CD14-positive monocyte (primary cell): ENCODE results near the gene TAOK1. TPM values are rescaled to one million over a fixed set of nuclear protein-coding genes. Genes with fewer than 3 reads are reported as not detected.
A peak's percentile ranks its signal among the peaks of the same experiment; 100 is the strongest.

ENCODE experiments used
- DNase-seq, 3 donors: peaks; one replicate each; pipeline ENCODE4 v3.0.0-alpha.2; 2011 to 2022
- H2AFZ ChIP-seq: 2 replicates; pipeline ENCODE4 v1.6.0; 2012; ENCODE audit warnings: mild to moderate bottlenecking, low read depth, low read length, inconsistent platforms; ENCODE audit not compliant: insufficient read depth, poor library complexity, severe bottlenecking
- H3K27ac ChIP-seq, 2 donors: 1 replicate in 1 of 2; 2 replicates in 1 of 2; pipeline ENCODE4 v1.5.1; 2012 to 2013; ENCODE audit warnings: low read length in 2 of 2, control low read depth in 1 of 2, inconsistent platforms in 1 of 2, low read depth in 1 of 2, mild to moderate bottlenecking in 1 of 2
- H3K27me3 ChIP-seq, 2 donors: one replicate each; pipeline versions ENCODE4 v1.6.0 to v1.6.1; 2011 to 2013; ENCODE audit warnings: low read length in 2 of 2; ENCODE audit not compliant: control insufficient read depth in 2 of 2, insufficient read depth in 2 of 2
- H3K36me3 ChIP-seq, 2 donors: replicated peaks in 1 of 2; 1 replicate in 1 of 2; 2 replicates in 1 of 2; pipeline versions ENCODE4 v1.5.1 to v1.6.1; 2012 to 2013; ENCODE audit warnings: low read length in 2 of 2, control low read depth in 1 of 2, inconsistent platforms in 1 of 2, mild to moderate bottlenecking in 1 of 2; ENCODE audit not compliant: insufficient read depth in 2 of 2, control insufficient read depth in 1 of 2
- H3K4me1 ChIP-seq, 2 donors: 1 replicate in 1 of 2; 2 replicates in 1 of 2; pipeline versions ENCODE4 v1.5.1 to v1.6.1; 2012 to 2013; ENCODE audit warnings: low read length in 2 of 2, control low read depth in 1 of 2, inconsistent platforms in 1 of 2, mild to moderate bottlenecking in 1 of 2, moderate library complexity in 1 of 2; ENCODE audit not compliant: insufficient read depth in 2 of 2, control insufficient read depth in 1 of 2
- H3K4me2 ChIP-seq: replicated peaks from 2 replicates; pipeline ENCODE3; 2012; ENCODE audit warnings: low read length, moderate library complexity, mild to moderate bottlenecking; ENCODE audit not compliant: poor library complexity, severe bottlenecking; ENCODE audit errors: extremely low read depth
- H3K4me3 ChIP-seq, 3 experiments: fragments of 200-600 bp in 1 of 3; sonication (generic) in 1 of 3; replicated peaks in 1 of 3; 1 replicate in 2 of 3; 2 replicates in 1 of 3; pipeline ENCODE4 v1.5.1; 2011 to 2013; ENCODE audit warnings: low read length in 3 of 3, mild to moderate bottlenecking in 3 of 3, control low read depth in 2 of 3, low read depth in 2 of 3, inconsistent platforms in 1 of 3, moderate library complexity in 1 of 3
- H3K79me2 ChIP-seq: 2 replicates; pipeline ENCODE4 v1.6.0; 2012; ENCODE audit warnings: mild to moderate bottlenecking, control low read depth, inconsistent platforms, low read length, moderate library complexity; ENCODE audit not compliant: insufficient read depth
- H3K9ac ChIP-seq: 2 replicates; pipeline ENCODE4 v1.6.0; 2017; ENCODE audit warnings: low read length, mild to moderate bottlenecking; ENCODE audit not compliant: insufficient read depth, poor library complexity, severe bottlenecking
- H3K9me3 ChIP-seq, 2 donors: replicated peaks in 1 of 2; 1 replicate in 1 of 2; 2 replicates in 1 of 2; pipeline versions ENCODE4 v1.5.1 to v1.6.1; 2012 to 2013; ENCODE audit warnings: low read length in 2 of 2, control low read depth in 1 of 2; ENCODE audit not compliant: control insufficient read depth in 1 of 2, insufficient read depth in 1 of 2
- H4K20me1 ChIP-seq: 2 replicates; pipeline ENCODE4 v1.6.0; 2012; ENCODE audit warnings: mild to moderate bottlenecking, low read length, control low read depth, moderate library complexity; ENCODE audit not compliant: insufficient read depth
- H3K27ac Mint-ChIP-seq, 7 donors: one replicate each; pipeline ENCODE4 v1.8.0; 2020; ENCODE audit warnings: mild to moderate bottlenecking in 7 of 7, mixed read lengths in 7 of 7, moderate library complexity in 6 of 7, inconsistent platforms in 2 of 7
- H3K27me3 Mint-ChIP-seq, 3 donors: one replicate each; pipeline ENCODE4 v1.8.0; 2021 to 2022; ENCODE audit warnings: low read depth in 3 of 3, mild to moderate bottlenecking in 3 of 3, mixed read lengths in 3 of 3, moderate library complexity in 3 of 3, inconsistent platforms in 1 of 3
- H3K36me3 Mint-ChIP-seq, 2 donors: one replicate each; pipeline ENCODE4 v1.8.0; 2020; ENCODE audit warnings: mixed read lengths in 2 of 2, inconsistent platforms in 1 of 2, mild to moderate bottlenecking in 1 of 2
- H3K4me1 Mint-ChIP-seq: one replicate; pipeline ENCODE4 v1.8.0; 2020; ENCODE audit warnings: mild to moderate bottlenecking, mixed read lengths
- H3K4me3 Mint-ChIP-seq, 2 donors: one replicate each; pipeline ENCODE4 v1.8.0; 2020; ENCODE audit warnings: mild to moderate bottlenecking in 2 of 2, mixed read lengths in 2 of 2, moderate library complexity in 1 of 2
- H3K9me3 Mint-ChIP-seq, 7 donors: one replicate each; pipeline ENCODE4 v1.8.0; 2020 to 2022; ENCODE audit warnings: mixed read lengths in 7 of 7, mild to moderate bottlenecking in 6 of 7, moderate library complexity in 6 of 7, inconsistent platforms in 2 of 7
- CTCF ChIP-seq: fragments of 200-600 bp; IDR thresholded peaks from one replicate; pipeline ENCODE4 v1.8.0; 2022; ENCODE audit warnings: antibody characterized with exemption, mild to moderate bottlenecking
- WGBS: methylation state at CpG from one replicate; pipeline ENCODE4 v1.1.5; 2013; ENCODE audit warnings: missing lambda C conversion rate; ENCODE audit not compliant: insufficient coverage; 5-methylcytosine and 5-hydroxymethylcytosine counted together
- intact Hi-C, 2 donors: fragments of 100-400 bp; cut with micrococcal nuclease; formaldehyde crosslinking; loops; one replicate each; pipeline versions ENCODE4 v1.15.0 to v1.15.1; 2023
- polyA plus RNA-seq, 3 donors: library from polyadenylated mRNA; depleted of rRNA in 1 of 3; unstranded in 2 of 3; stranded (reverse) in 1 of 3; fragments of 300-500 nt in 2 of 3; fragments of >200 nt in 1 of 3; fragmentation: Illumina TruSeq in 2 of 3; gene quantifications; 1 replicate in 2 of 3; 2 replicates in 1 of 3; pipeline ENCODE4 v1.2.3, GENCODE V29; 2012 to 2021

Gene TAOK1
- polyA plus RNA-seq, 3 donors: 2.4 to 13.9 (median 4.8) TPM

- H3K36me3 ChIP-seq: peaks cover 71 to 83% of the 10 kb centered on the region in 2 donors
- no peak overlapping the region for H3K9ac ChIP-seq
- Mint-ChIP-seq H3K27ac (peak overlapping the region in 1 of 7 donors; percentile 49), H3K27me3 (no peaks in the 10 kb centered on the region), H3K36me3 (peaks cover 56 to 86% of the 10 kb centered on the region in 2 donors), H3K4me3 (no peak overlapping the region), H3K9me3 (no peaks in the 10 kb centered on the region), H3K4me1 (peaks cover 5% of the 10 kb centered on the region)
- TF ChIP-seq CTCF: no peak
- WGBS: 100% methylated on average over 8 of the region's 9 CpGs
- no peaks in the 10 kb centered on the region for H3K9me3 ChIP-seq
- H3K4me2 ChIP-seq: no peak overlapping the region
- H4K20me1 ChIP-seq: peaks cover 43% of the 10 kb centered on the region
- H2AFZ ChIP-seq: no peak overlapping the region
- H3K27ac ChIP-seq: no peak overlapping the region
- intact Hi-C loops: no loop called here
- DNase-seq: no peak
- peaks cover 2 to 10% of the 10 kb centered on the region in 2 donors for H3K4me1 ChIP-seq
- peaks cover 4% of the 10 kb centered on the region for H3K79me2 ChIP-seq
- no peak overlapping the region for H3K4me3 ChIP-seq
- no peaks in the 10 kb centered on the region for H3K27me3 ChIP-seq
Measured at GRCh38 chr17:29577001-29577370, 186.8 kb downstream of the TAOK1 start.

- H3K4me1 ChIP-seq: peaks cover 2 to 4% of the 10 kb centered on the region in 2 donors
- 90% methylated on average over 12 of the region's 22 CpGs for WGBS
- intact Hi-C loops: no loop called here
- no peak overlapping the region for H3K9ac ChIP-seq
- H3K4me1 Mint-ChIP-seq: peaks cover 5% of the 10 kb centered on the region
- H3K9me3 ChIP-seq: no peaks in the 10 kb centered on the region
- H2AFZ ChIP-seq: no peak overlapping the region
- no peaks in the 10 kb centered on the region for H3K9me3 Mint-ChIP-seq
- H4K20me1 ChIP-seq: peaks cover 44% of the 10 kb centered on the region
- no peak for DNase-seq
- no peaks in the 10 kb centered on the region for H3K27me3 ChIP-seq
- H3K79me2 ChIP-seq: peaks cover 4% of the 10 kb centered on the region
- peak overlapping the region in 1 of 2 donors; percentile 31 for H3K4me3 Mint-ChIP-seq
- H3K27ac ChIP-seq: no peak overlapping the region
- no peak for TF ChIP-seq CTCF
- no peaks in the 10 kb centered on the region for H3K27me3 Mint-ChIP-seq
- peaks cover 61 to 91% of the 10 kb centered on the region in 2 donors for H3K36me3 Mint-ChIP-seq
- peaks cover 78 to 89% of the 10 kb centered on the region in 2 donors for H3K36me3 ChIP-seq
- no peak overlapping the region for H3K4me3 ChIP-seq
- H3K27ac Mint-ChIP-seq: peak overlapping the region in 1 of 7 donors; percentile 30
- H3K4me2 ChIP-seq: no peak overlapping the region
Measured at GRCh38 chr17:29577385-29578211, 187.4 kb downstream of the TAOK1 start.
